Measurements from ENCODE around the gene MSI2.
"Not testable (repeated sequence)": the region's sequence is repeated elsewhere in the genome, so short reads cannot be mapped to it uniquely, and the experiment has no call there.

MSI2 gene

GRCh38 chr17:57617218-57617617, 360.9 kb downstream of the MSI2 start:
- no peak for TF ChIP-seq ZC3H10 (CRISPR knock-in tag; IDR thresholded peaks at IDR 0.05)
- no peak for TF ChIP-seq ARNTL (CRISPR knock-in tag; IDR thresholded peaks at IDR 0.05; ENCODE audit: borderline replicate concordance, low read depth)
- no peak for TF ChIP-seq ZNF8 (CRISPR knock-in tag; IDR thresholded peaks at IDR 0.05)
- no peak for TF ChIP-seq TSHZ2 (CRISPR knock-in tag; IDR thresholded peaks at IDR 0.05)
- TF ChIP-seq ZFP3 (CRISPR knock-in tag; IDR thresholded peaks at IDR 0.05), result no peak
- no peak for TF ChIP-seq ZFP30 (CRISPR knock-in tag; IDR thresholded peaks at IDR 0.05)
- TF ChIP-seq ESRRG (CRISPR knock-in tag; IDR thresholded peaks at IDR 0.05), result no peak
- TF ChIP-seq OSR1 (CRISPR knock-in tag; IDR thresholded peaks at IDR 0.05), result no peak
- no peak for TF ChIP-seq RARB (CRISPR knock-in tag; IDR thresholded peaks at IDR 0.05)
- no peak for TF ChIP-seq ZNF70 (CRISPR knock-in tag; IDR thresholded peaks at IDR 0.05)
- no peak for TF ChIP-seq CREB5 (CRISPR knock-in tag; IDR thresholded peaks at IDR 0.05; ENCODE audit: low read depth)
- no peak for ATAC-seq

GRCh38 chr17:57619061-57619937, 363.0 kb downstream of the MSI2 start:
- ATAC-seq, result peak; percentile 87
- TF ChIP-seq ESRRG (CRISPR knock-in tag; IDR thresholded peaks at IDR 0.05), result no peak
- peak; percentile 65; the same call in 1 of the 2 replicates for TF ChIP-seq CSDC2 (CRISPR knock-in tag; IDR thresholded peaks at IDR 0.05)
- 0 out of 2 replicates have a peak, but pooled peaks have one; percentile 37 for TF ChIP-seq ZFP3 (CRISPR knock-in tag; IDR thresholded peaks at IDR 0.05)
- peak; percentile 54; the same call in 1 of the 2 replicates for TF ChIP-seq TSHZ2 (CRISPR knock-in tag; IDR thresholded peaks at IDR 0.05)

GRCh38 chr17:57620576-57620975, 364.3 kb downstream of the MSI2 start:
- ATAC-seq, result no peak
- TF ChIP-seq ESRRG (CRISPR knock-in tag; IDR thresholded peaks at IDR 0.05), result no peak
- no peak for TF ChIP-seq ZNF565 (CRISPR knock-in tag; conservative IDR thresholded peaks at IDR 0.05; ENCODE audit: low read depth)
- no peak for TF ChIP-seq TCF4 (CRISPR knock-in tag; IDR thresholded peaks at IDR 0.05; ENCODE audit: borderline replicate concordance)
- TF ChIP-seq BACH2 (CRISPR knock-in tag; IDR thresholded peaks at IDR 0.05; ENCODE audit: borderline replicate concordance), result no peak
- TF ChIP-seq CSDC2 (CRISPR knock-in tag; IDR thresholded peaks at IDR 0.05), result no peak
- no peak for TF ChIP-seq CREB5 (CRISPR knock-in tag; IDR thresholded peaks at IDR 0.05; ENCODE audit: low read depth)
- TF ChIP-seq PPARA (CRISPR knock-in tag; IDR thresholded peaks at IDR 0.05; ENCODE audit: borderline replicate concordance), result no peak
- TF ChIP-seq ZFP3 (CRISPR knock-in tag; IDR thresholded peaks at IDR 0.05), result no peak
- no peak for TF ChIP-seq ZNF8 (CRISPR knock-in tag; IDR thresholded peaks at IDR 0.05)
- no peak for TF ChIP-seq ZC3H10 (CRISPR knock-in tag; IDR thresholded peaks at IDR 0.05)
- no peak for TF ChIP-seq PATZ1 (CRISPR knock-in tag; IDR thresholded peaks at IDR 0.05; ENCODE audit: borderline replicate concordance)
- no peak for TF ChIP-seq POU6F1 (CRISPR knock-in tag; IDR thresholded peaks at IDR 0.05; ENCODE audit: borderline replicate concordance, low read depth)
- no peak for TF ChIP-seq ARNTL (CRISPR knock-in tag; IDR thresholded peaks at IDR 0.05; ENCODE audit: borderline replicate concordance, low read depth)
- TF ChIP-seq SNAI2 (CRISPR knock-in tag; IDR thresholded peaks at IDR 0.05), result no peak
- no peak for TF ChIP-seq CSRNP3 (CRISPR knock-in tag; IDR thresholded peaks at IDR 0.05)
- no peak for TF ChIP-seq ZNF70 (CRISPR knock-in tag; IDR thresholded peaks at IDR 0.05)
- no peak for TF ChIP-seq RARB (CRISPR knock-in tag; IDR thresholded peaks at IDR 0.05)
- no peak for TF ChIP-seq ZFP30 (CRISPR knock-in tag; IDR thresholded peaks at IDR 0.05)

GRCh38 chr17:57621791-57622190, 365.5 kb downstream of the MSI2 start:
- ATAC-seq, result not testable (repeated sequence)
